HG02642 (cell line): Measurements from ENCODE around the gene DUSP16.
"Not testable (repeated sequence)": the region's sequence is repeated elsewhere in the genome, so short reads cannot be mapped to it uniquely, and the experiment has no call there.

ENCODE experiments used
- ATAC-seq: cut with Tn5 transposase; IDR thresholded peaks from one replicate; pipeline ENCODE4 v1.9.1; 2021; ENCODE audit warnings: mild to moderate bottlenecking; ENCODE audit not compliant: unreplicated experiment, poor library complexity

The DUSP16 gene

GRCh38 chr12:12502815-12503151 is 59.9 kb downstream of the DUSP16 start:
- ATAC-seq, result no peak

GRCh38 chr12:12502130-12502814 is 60.4 kb downstream of the DUSP16 start:
- ATAC-seq, result not testable (repeated sequence)

DNA sequence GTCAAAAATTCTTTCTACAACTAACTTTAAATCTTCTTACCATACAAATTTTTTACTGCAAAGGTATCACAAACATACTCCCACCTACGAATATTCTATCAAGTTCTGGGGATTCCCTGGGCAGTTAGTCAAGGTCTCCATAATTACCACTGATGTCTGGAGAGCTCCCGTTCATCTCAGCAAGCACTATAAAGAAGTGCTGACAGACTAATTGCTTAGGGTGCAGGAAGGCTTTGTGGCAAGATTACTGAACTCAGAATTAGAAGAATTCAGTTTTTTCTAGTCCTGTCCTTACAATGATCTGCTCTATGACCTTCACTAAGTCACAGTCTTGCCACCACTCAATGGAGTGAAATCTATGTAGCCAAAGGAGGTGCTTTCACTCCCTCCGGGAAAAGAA is 61.5 kb downstream of the DUSP16 start:
- ATAC-seq, result no peak

DNA sequence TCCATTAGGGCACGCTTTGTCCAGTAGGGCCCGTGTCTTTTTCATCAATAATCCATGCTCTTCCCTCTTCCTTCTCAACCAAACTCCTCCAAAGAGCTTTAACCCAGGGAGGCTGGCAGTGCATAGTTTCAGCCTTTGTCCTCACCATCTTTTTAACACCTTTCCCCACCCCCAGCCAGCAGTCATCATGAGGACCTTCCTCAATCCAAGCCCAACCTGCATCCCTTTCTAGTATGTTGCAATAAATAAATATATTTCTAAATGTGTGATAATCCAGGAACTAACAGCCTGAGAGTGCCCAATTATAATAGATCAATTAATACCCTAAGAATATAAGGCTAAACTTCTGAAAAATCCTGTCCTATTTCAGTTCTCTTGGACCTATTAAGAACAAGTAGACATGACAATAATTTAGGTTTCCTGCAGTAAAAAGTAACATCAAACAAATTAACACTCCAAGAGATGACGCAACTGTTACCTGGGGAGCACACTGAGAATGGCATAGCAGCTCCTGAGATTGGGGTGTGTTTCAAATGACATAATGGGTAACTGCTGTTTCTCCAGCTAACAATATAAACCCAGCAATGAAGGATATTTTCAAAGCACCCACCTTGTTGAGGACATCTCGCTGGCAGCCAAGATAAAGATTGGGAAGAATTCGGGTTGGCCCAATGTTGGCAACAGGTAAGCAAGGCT is 62.6 kb downstream of the DUSP16 start:
- ATAC-seq, result no peak

- ATAC-seq, result no peak
Measured at GRCh38 chr12:12498210-12498609, 64.5 kb downstream of the DUSP16 start.

GRCh38 chr12:12495536-12495935 is 67.1 kb downstream of the DUSP16 start:
- no peak for ATAC-seq

DNA sequence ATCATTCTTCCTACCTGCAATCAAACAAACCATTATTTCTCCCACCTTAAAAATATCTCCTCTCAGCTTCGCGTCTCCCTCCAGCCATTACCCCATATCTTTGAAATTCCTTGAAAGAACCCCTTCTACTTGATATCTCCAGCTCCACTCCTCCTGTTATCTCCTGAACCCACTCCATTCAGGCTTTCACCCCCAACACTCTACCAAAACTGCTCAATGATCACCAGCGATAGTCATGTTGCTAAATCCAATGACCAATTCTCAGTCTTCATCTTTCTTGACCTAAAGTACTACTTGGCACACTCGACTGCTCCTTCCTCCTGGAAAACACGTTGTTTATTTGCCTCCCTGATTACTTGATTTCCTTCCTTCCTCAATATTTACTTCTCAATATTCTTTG is 70.1 kb downstream of the DUSP16 start:
- ATAC-seq, result no peak

- no peak for ATAC-seq
Measured at GRCh38 chr12:12491606-12492005, 71.1 kb downstream of the DUSP16 start.

DNA sequence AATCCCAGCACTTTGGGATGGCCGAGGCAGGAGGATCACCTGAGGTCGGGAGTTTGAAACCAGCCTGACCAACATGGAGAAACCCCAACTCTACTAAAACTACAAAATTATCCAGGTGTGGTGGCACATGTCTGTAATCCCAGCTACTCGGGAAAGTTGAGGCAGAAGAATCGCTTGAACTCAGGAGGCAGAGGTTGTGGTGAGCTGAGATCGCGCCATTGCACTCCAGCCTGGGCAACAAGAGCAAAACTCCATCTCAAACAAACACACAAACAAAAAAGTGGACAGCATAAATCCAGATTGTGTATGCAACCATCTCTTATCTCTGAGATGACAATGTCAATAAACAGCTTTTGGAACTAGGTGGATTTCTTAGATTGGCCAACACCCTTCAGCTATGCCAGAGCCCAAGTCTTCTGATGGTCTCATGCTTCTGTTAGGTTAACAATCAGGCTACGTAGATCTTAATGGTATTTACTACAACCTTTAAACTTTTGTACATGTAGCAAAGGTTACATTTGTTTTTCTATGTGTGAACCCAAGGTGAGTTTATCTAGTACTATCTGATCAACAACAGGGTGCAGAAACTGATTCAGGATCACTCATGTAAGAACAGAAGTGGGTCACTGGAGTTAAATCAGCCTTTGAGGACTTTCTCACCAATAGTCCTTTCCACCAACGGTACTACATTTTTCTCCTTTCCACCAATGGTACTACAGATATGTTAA is 73.7 kb downstream of the DUSP16 start:
- no peak for ATAC-seq

- ATAC-seq, result no peak
Measured at GRCh38 chr12:12488296-12488695, 74.4 kb downstream of the DUSP16 start.

GRCh38 chr12:12487490-12487889 is 75.2 kb downstream of the DUSP16 start:
- no peak for ATAC-seq

DNA sequence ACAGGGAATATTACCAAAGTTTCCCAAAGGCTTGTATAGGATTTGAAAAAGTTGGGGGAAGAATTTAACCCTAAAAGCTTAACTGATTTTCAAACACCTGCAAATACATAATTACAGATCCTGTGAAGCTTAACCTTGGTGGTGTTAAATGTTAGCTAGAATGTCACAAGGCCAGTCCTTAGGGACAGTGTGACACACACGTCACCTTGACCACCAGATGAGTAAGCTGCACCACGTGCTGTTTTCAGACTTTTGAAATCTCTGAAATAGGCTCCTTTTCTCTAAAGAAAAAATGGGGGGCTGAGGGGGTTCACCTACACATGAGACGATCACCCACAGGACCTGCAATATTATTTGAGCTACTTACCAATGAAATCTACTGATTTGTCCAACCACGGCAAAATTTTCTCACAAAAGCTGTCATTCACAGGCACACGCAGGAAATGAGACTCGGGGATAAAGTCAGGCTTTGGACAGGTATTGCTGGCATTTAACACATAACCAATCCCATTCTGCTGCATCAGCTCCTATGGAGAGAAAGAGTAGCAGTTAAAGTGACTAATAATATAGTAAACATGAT is 75.9 kb downstream of the DUSP16 start:
- peak; percentile 91 for ATAC-seq

- ATAC-seq, result no peak
Measured at GRCh38 chr12:12483438-12483837, 79.2 kb downstream of the DUSP16 start.

- no peak for ATAC-seq
Measured at GRCh38 chr12:12482959-12483358, 79.7 kb downstream of the DUSP16 start.

DNA sequence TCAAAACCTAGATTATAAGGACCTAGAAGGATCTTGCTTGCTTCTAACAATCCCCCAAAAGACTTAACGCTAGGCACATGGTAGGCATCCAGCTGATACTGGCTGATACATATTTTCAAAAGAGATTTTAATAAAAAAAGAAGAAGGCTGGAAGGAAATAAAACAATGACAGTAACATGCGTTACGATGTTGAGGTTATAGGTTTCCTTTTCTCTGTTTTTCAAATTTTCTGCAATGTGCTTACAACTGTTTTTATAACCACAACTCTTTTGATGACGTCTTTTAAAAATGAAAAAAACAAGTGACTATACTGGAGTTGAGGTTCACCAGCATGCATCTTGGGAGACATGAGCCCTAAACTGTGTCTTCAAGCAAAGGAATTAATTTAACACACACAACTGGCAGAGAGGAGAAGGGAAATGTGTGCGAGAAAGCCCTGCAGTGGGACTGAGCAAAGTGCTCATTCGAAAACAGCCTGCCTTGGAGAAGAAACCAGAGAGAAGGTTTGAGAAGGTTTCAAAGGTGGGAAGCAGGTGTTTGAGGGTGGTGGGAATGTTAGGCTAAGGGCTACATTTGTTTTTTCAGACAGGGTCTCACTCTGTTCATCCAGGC is 80.4 kb downstream of the DUSP16 start:
- no peak for ATAC-seq

DNA sequence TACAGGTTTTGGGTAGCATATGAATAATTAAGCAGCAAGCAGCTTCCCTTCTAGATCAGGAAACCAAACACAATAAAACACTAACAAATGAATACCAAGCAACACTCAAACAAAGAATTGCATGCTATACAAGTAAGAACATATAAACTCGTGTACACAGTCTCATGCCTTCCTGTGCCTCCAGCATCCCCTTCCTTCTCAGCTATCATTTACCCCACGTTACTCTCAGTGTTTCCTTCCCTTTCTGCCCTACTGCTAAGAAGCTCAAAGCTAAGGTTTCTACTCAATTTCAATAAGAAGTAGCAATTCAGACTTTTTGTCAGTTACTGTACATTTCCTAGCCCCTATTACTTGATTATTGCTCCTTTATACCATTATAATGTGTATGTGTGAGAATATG is 81.0 kb downstream of the DUSP16 start:
- ATAC-seq, result no peak

DNA sequence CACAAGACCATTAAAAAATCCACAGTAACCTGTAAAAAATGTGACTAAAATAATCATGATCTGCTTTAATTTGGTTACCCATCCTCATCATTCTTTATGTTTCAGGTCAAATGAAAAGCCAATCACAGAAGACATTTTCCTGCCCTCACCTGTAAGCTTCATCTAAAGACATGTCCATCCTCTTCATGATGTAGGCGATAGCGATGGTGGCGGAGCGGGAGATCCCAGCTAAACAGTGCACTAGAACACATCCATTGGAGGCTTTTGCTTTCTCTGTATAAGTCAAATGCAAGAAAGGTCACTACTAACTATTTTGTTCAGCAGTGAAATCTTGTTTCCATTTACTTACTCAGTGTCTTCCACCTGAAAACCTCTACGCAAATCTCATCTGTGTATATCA is 82.6 kb downstream of the DUSP16 start:
- ATAC-seq, result no peak

GRCh38 chr12:12477532-12477890 is 85.2 kb downstream of the DUSP16 start:
- no peak for ATAC-seq

- ATAC-seq, result no peak
Measured at GRCh38 chr12:12476857-12477531, 85.7 kb downstream of the DUSP16 start.
